HUDEP-2 (cell line): ENCODE results near the gene UBE2G2.

Experiments
- DNase-seq, 76 experiments: peaks; one replicate each; lab custom pipeline; 2025; ENCODE audit not compliant: unreplicated experiment in 76 of 76; lab: John Stamatoyannopoulos, UW

The UBE2G2 gene

GRCh38 chr21:44792702-44793591 lies 8.7 kb downstream of the UBE2G2 start:
- DNase-seq: peak in 59 of 76 experiments; percentile 18 to 77 (median 46)

DNA sequence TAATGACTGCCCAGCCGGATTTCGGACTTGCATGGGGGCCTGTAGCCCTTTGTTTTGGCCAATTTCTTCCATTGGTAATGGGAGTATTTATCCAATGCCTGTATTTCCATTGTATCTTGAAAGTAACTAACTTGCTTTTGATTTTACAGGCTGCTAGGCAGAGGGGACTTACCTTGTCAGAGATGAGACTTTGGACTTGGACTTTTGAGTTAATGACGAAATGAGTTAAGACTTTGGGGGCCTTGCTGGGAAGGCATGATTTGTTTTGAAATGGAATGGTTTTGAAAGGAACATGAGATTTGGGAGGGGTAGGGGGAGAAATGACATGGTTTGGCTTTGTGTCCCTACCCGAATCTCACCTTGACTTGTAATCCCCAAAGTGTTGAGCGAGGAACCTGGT lies 9.6 kb downstream of the UBE2G2 start:
- DNase-seq: no peak

DNA sequence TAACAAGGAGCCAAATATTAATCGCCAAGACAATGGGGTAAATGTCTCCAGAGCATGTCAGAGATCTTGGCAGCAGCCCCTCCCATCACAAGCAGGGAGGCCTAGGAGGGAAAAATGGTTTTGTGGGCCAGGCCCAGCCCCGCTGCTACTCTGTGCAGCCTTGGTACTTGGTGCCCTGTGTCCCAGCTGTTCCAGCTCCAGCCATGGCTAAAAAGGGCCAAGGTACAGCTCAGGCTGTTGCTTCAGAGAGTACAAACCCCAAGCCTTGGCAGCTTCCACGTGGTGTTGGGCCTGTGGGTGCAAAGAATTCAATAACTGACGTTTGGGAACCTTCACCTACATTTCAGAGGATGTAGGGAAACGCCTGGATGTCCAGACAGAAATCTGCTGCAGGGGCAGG lies 10.4 kb downstream of the UBE2G2 start:
- no peak for DNase-seq

- no peak for DNase-seq
Observed at GRCh38 chr21:44790368-44790767, 11.3 kb downstream of the UBE2G2 start.

- no peak for DNase-seq
Observed at GRCh38 chr21:44789880-44790279, 11.7 kb downstream of the UBE2G2 start.

GRCh38 chr21:44785620-44786335 lies 15.8 kb downstream of the UBE2G2 start:
- no peak for DNase-seq

GRCh38 chr21:44784810-44785209 lies 16.8 kb downstream of the UBE2G2 start:
- no peak for DNase-seq

- DNase-seq: no peak
Observed at GRCh38 chr21:44783020-44783696, 18.5 kb downstream of the UBE2G2 start.

GRCh38 chr21:44780767-44781459 lies 20.7 kb downstream of the UBE2G2 start:
- DNase-seq: no peak

DNA sequence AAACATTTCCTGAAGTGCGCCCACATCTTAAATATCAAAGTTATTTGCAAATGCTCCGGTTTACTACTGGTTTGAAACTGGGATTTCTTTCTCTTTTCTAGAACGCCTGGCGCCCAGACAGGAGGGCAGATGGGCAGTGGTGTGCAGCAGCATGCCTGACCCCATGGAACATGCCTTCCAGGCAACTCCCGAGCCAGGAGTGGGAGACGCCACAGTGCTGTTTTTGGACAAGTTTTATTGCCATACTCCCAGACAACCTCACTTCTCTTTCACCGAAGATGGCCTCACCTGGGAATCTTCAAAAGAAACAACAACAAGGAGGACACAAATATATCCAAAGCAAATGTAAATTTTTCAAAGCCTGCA lies 21.5 kb downstream of the UBE2G2 start:
- DNase-seq: no peak

- no peak for DNase-seq
Observed at GRCh38 chr21:44779417-44780136, 22.0 kb downstream of the UBE2G2 start.

DNA sequence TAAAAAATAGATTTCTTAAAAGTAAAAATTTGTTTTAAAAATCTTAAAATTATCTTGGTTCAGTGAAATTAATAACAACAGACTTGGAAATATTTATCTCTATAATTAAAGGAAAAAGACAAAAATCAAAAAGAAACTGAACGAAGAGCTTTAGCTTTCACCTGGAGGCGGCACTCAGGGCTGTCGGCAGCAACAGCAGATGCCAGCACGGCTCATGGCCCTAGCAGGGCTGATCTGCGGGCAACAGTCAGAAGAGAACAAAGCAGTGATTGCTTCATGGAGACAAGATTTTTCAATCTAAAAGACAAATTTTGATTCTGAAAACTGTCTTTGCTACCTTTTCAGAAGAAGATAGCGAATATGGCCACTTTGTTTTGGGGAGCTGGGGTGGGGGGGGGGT lies 22.6 kb downstream of the UBE2G2 start:
- DNase-seq: no peak

- no peak for DNase-seq
Observed at GRCh38 chr21:44778499-44778911, 23.1 kb downstream of the UBE2G2 start.

GRCh38 chr21:44778094-44778493 lies 23.5 kb downstream of the UBE2G2 start:
- no peak for DNase-seq

DNA sequence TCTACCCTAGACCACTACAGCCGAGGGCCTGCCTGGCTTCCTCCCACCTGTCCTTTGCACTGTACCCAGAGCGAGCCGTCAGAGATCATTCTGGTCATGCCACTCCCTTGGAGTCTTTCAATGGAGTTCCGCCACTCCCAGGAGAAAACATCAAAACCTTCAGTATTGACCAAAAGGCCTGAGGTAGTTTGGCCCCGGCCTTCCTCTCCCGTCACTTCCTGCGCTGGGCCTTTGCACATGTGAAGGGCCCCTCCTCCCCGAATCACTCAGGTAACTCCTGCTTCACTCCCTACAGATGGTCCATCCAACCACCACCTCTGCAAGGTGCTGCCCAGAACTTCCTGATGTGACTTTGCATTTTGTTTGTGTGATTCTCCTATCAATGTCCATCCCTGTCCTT lies 26.6 kb downstream of the UBE2G2 start:
- DNase-seq: no peak

DNA sequence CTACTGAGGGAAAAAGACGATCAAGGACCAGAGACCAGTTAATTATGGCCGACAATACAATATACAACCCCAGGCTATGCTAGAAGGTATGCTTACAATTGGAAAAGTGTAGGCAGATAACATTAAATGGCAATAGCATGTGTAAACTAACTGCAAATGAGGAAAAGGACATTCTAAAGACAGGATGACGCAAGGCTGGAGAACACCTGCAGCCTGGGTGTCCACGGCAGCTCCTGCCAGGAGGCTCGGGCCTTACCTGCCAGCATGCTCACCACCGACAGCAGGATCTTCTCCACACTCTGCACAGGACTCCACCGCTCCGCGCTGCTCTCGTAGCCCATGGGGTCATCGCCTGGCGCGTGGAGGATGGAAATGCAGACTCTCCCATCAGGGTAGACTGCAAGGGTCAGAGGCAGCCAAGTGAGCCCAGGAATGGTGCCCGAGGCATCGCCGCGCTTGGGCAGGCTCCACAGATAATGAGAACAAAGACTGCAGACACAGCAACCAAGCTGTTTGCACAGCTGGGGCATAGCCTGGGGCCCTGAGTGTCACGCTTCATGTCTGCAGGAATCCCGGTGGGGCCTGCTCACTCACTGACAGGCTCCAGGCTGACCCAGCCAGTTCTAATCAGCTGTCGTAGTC lies 28.2 kb downstream of the UBE2G2 start:
- no peak for DNase-seq

- no peak for DNase-seq
Observed at GRCh38 chr21:44771896-44772525, 29.6 kb downstream of the UBE2G2 start.

GRCh38 chr21:44767834-44768831 lies 33.5 kb downstream of the UBE2G2 start:
- no peak for DNase-seq
